LHCN-M2 (cell line): ENCODE results near the gene OAF. TPM values are rescaled to one million over a fixed set of nuclear protein-coding genes. Genes with fewer than 3 reads are reported as not detected.

Source experiments
- DNase-seq: peaks from one replicate; pipeline ENCODE4 v3.0.0-alpha.2; 2012; ENCODE audit warnings: low read depth
- total RNA-seq: library from RNA; depleted of rRNA; stranded (reverse); fragments of >200 nt; gene quantifications from 2 replicates; pipeline ENCODE4 v1.2.3, GENCODE V29; 2014

OAF gene
- total RNA-seq, 1 experiment from 2014 or later: 16.3 TPM

GRCh38 chr11:120221115-120221752 lies 10.4 kb downstream of the OAF start:
- DNase-seq: no peak

- no peak for DNase-seq
Measured at GRCh38 chr11:120222916-120223315, 12.1 kb downstream of the OAF start.

DNA sequence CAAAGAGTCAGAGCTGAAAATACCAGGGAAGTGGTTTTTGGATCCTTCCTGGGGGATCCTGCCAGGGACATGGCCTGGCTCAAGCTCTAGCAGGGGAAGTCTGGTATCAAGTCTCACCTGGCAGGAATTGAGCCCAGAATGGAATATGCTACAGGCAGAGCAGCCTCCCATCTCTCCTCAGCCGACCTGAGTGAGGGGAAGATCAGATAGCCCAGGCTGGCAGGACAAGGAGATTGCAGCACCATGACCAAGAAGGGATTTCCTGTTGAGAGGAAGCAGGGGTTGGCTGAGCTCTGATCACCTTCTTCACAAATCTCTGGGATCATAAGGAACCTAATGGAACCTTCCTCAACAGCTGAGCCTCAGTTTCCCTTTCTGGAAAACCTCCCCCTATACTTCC lies 13.0 kb downstream of the OAF start:
- no peak for DNase-seq

DNA sequence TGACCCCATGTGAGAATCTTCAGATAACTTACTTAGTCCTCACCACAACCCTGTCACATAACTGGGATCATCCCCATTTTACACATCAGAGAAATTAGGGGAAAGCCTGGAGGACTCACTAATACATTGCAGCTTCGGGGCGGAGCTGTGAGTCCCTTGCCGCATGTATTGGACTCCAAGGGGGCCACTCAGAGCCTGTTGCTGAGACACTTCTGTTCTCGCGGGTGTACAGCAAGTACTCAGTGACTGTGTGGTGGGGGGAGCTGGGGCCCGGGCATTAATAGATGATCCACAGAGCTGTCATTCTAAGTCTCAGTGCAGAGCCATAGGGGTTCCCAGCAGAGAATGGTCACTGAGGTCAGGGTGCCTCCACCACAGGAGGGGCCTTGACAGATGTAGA lies 13.5 kb downstream of the OAF start:
- no peak for DNase-seq

DNA sequence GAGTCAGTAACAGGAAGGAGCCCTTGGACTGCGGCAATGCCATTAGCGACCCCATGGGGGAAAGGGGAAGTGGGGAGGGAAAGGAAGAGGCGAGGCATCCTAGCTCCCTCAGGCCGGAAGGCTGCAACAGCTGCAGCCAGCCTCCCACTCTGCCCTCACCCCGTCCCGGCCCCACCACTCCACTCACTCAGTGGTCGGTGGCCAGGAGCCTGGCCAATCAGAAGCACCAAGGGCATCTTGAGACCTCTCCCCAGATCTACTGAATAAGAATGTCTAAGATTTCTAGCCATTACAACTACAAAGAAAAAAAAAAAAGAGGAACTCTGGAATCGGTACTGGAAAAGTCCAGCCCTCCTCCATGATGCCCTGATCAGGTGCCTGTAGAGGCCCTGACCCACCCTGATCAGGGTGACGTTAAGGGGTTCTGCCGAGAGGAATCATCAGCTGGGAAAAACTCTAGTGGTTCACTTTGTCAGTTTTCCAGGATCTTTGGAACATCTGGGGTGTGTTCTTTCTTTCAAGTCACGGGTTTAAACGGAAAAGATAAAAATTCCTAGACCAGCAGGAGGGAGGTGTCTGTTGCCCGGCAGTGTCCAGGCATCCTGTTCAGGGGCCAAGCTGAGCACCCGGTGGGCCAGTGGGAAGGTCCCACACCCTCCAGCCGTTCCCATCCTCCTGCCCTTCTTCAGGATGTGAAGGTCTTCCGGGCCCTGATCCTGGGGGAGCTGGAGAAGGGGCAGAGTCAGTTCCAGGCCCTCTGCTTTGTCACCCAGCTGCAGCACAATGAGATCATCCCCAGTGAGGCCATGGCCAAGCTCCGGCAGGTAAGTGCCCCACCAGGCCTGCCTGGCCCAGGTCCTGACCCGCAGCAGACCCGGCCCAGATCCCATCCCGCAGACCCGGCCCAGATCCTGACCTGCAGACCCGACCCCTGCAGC lies 14.4 kb downstream of the OAF start:
- DNase-seq: no peak

- DNase-seq: no peak
Measured at GRCh38 chr11:120226242-120226641, 15.4 kb downstream of the OAF start.

- no peak for DNase-seq
Measured at GRCh38 chr11:120226714-120227113, 15.9 kb downstream of the OAF start.

- DNase-seq: no peak
Measured at GRCh38 chr11:120227228-120227852, 16.5 kb downstream of the OAF start.

- no peak for DNase-seq
Measured at GRCh38 chr11:120228794-120229384, 18.1 kb downstream of the OAF start.

DNA sequence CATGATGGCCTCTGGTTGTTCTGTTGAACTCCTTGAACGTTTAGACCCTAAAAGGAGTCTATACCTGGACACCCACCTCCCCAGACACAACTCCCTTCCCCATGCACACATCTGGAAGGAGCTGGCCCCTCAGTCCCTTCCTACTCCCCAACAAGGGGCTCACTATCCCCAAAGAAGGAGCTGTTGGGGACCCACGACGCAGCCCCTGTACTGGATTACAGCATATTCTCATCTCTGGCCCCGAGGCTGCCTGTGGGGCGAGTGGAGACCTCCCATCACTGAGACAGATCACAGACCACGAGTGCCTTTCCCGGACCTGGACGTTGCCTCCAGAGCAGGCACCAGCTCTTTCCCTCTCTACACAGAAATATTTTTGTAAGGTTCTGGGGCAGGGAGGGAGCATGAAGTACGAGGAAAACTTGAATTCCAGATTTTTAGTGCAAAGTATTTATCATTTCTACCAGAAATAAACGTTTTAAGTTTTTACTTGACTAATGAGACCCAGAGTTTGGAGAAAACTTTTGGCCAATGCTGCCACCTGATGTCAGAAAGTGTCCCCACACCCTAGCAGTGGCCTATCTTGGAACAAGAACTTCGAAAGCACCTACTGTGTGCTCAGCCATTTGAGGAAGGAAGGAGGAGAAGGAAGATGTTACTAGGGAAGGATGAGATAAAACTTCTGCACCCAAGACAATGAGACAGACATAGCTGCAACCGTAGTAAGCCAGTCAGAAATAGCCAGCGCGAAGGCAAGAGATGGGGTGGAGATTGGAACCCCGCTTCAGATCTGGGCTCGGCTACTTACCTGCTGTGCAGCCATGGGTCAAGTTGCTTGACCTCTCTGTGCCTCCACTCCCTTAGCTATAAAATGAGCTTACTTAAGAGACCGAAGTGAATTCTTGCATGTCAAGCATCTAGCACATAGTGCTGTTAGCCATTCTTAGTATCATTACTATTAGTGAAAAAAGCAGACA lies 18.9 kb downstream of the OAF start:
- DNase-seq: no peak

GRCh38 chr11:120230433-120231071 lies 19.7 kb downstream of the OAF start:
- DNase-seq: no peak

DNA sequence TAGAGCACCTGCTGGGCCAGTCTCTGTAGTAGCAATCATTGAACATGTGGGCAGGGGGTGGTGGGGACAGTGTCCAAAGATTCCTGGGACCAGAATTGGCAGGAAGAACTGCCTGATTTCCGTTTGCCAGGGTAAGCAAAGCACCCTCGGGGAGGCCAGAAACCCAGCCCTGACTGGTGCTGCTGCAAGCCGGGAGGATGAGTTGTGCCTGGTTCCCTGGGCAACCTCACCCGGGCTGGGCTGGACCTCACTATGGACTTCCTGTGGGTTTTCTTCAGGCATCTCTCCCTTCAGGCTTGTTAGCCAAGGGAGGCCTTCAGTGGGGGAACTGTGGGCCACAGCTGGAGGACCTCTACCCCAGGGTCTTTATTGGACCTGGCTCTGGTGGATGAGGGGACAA lies 21.1 kb downstream of the OAF start:
- DNase-seq: no peak

DNA sequence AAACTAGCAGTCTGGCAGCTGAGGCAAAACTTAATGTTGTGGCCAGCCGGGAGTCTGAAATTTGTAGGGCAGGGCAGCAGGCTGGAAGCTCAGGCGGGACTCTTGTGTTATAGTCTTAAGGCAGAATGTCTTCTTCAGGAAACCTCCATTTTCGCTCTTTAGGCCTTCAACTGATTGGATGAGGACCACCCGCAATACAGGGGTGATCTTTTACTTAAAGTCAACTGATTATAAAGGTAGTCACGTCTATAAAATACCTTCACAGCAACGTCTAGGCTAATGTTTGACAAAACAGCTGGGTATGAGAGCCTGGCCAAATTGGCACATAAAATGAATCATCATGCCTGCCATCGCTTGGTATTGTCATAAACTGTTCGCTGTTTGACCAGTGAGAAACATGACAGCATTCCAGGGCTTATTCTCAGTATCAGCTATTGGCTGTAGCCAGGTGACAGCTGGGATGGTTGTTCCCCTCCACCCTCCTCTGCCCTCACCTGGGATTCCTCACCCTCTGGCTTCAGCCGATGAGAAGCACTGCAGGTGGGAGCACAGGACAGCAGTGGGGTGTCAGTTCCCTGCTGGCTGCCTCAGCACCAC lies 22.5 kb downstream of the OAF start:
- DNase-seq: no peak

DNA sequence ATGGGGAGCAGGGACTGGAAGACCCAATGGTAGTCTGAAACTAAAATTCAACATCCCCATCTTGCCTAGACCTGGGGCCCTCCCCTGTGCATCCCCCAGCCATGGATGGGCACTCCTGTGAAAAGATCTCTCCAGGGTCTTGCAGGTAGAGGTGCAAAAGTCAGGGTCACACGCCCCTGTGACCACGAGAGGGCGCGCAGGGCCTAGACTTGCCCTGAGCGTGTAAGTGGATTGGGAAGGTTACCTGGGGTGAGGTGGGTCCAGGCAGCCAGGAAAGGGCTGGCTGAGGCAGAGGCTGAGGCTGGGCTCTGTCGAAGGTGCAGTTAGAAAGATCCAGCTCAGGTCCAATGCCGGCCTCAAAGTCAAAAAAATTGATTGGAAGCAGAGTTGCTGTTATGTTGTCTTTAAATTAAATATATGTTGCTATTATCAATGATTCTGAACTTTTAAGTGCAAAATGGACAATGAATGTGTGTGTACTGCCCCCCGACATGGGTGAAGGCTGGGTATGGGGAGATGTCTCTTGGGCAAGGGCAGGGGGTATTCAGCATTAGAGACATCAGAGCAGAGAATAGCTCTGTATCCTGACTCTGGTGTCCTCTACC lies 24.3 kb downstream of the OAF start:
- DNase-seq: no peak

DNA sequence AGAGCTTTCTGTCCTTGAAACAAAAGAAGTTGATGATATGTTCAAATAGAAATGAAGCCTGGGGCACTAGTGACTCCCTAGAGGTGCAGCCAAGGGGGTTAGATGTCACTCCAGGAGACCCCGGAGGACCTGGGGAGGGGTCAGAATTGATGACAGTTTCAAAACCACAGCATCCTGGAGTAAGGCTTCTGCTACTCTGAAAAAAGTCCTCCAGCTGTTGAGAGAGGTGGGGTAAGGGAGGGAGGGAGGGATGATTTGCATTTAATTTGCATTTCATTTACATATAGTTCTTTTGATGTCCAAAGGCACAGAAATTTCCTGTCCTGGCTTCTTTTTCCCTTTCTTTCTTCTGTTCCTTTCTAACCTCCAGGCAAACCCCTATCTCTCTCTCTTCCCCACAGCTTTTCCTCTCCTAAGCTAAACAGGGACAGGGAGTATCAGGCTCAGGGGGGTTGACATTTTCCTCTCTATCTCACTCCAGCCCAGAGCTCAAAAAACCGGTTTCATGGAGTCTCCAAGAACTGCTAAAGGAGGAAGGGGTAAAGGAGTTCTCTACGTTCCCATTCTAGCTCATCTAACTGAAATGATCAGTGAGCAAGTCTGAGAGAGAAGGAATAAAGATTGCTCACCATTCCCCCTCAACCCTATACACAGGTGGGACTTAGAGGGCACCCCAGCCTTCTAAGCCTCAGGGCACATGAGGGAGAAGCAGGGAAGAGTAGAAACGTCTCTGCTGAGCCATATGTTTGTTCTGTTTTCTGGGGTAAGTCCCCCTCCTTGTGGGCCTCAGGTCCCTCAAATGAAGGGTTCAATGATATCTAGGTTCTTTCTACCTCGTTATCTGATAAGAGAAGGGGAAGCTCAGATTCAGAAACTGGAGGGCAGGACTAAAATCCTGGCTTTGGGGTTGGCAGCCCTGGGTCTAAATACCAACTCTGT lies 25.6 kb downstream of the OAF start:
- peak; percentile 70 for DNase-seq

- DNase-seq: no peak
Measured at GRCh38 chr11:120238968-120239620, 28.3 kb downstream of the OAF start.

DNA sequence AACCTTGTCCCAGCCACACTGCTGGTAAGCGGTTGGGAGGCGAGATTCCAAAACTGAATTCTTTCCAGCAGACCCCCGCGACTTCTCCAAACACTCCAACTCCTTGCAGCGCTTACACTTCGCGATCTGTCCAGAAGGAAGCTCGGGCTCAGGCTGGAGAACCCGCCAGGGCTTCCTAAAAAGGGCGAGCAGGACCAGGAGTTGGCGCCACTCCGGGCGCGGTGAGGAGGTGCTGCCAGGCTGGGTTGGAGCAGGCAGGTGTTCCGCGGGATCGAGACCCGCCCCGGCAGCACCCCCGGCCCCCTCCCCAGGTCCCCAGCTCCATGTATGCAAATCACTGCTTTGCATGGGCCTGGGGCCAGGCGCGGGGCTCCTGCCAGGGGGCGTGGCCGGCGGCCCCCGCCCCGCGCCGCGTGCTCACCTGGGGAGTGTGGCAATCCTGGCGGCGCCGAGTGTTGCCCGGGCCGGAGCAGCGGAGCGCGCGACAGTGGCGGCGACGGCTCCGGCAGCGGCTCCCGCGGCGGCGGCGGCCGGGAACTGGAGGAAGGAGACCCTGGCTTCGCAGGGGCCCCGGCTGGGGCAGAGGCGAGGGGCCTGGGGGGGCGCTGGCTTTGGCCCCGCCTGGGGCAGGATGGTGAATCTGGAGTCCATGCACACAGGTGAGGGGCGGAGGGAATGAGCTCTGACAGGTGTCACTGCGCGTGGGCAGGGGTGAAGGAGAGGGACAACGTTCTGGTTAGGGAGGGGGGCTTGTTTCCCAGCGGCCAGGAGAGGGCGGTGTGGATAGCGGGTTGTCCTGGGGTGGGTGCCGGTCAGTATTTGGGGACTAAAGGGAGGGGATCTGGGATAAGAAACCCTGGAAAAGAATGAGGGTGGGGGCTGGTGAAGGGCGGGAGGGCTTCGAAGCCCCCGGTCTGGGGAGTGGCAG lies 29.1 kb downstream of the OAF start, which contains the start of gene POU2F3:
Gene POU2F3, plus strand, starts transcription at position 428 of the 928 bp plus-strand sequence. Its CDS starts 204 bp downstream, at position 632.
- DNase-seq: no peak
